ENCODE results near the gene PTPRN2.

The PTPRN2 gene

DNA sequence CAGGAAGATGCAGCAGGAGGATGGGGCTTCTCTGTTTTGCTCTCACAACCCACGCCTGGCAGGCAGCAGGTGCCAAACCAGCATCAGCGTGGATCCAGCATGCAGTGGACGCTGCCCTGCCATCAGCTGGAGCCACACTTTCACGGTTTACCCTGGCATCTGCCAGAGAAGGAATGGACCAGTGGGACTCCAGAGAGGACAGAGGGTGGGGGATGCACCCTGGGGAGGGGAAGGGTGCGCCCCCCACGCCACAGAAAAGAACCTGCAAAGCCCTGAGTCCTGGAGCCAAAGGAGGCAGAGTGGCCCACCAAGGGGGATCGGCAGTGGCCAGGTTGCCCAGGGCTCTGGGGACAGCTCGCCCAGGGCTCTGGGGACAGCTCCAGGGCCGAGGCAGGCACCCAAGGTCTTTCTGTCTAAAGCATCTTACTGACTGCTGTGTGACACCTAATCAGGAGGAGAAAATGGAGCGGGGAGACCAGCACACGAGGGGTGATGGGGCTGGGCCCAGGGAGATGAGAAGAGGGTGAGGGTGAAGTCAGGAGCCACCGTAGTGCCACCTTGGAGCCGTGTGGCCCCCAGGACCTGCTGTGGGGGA is 1025.7 kb downstream of the PTPRN2 start:
- no peak overlapping the region for H3K4me3 ChIP-seq (ENCODE audit: low read depth, low read length)

DNA sequence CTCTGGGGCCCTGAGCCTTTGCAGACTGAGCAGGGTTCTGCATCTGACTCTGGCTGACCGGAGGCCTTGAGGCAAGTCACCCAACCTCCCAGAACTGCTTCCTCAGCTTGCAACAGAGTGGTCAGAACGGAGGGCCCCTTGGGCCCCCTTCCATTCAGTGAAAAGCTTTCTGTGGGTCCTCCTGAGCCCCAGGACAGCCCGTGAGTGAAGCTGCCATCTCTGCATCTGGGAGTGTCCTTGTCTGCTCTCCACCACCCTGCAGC is 1026.2 kb downstream of the PTPRN2 start:
- no peak overlapping the region for H3K4me3 ChIP-seq (ENCODE audit: low read depth, low read length)

DNA sequence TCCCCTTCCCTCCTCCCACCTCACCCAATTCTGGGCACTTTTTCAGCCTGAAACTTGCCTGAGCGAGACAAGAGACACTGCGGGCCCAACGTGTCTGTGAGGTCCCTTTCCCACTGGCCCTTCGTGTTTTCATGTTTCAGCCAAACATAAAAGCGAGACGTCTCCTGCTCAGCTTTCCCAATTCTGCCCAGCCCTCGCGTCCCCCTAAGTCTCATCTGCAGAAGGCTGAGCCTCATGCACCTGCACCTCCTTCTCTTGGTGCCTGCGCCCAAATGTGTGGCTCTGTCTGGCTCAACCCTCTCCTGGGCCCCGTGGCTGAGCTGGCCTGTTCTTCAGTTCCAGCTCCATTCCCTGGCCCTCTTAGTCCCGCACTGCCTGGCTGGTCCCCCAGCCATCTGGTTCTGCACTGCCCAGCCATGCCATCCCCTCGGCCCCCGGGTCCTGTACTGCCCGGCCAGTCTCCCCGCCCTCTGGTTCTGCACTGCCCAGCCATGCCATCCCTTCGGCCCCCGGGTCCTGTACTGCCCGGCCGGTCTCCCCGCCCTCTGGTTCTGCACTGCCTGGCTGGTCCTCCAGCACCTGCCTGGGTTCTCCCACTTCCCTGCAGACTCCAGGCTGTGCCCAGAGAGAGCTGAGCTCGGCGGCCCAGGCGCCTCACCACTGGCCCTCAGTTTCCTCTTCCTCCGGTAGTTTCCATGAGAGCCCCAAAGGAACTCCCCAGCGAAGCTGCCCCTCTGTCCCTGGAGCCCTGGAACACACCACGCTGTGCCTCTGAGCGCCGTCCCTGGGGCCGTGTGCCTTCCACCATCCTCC is 1026.7 kb downstream of the PTPRN2 start:
- H3K4me3 ChIP-seq (ENCODE audit: low read depth, low read length), result no peak overlapping the region

DNA sequence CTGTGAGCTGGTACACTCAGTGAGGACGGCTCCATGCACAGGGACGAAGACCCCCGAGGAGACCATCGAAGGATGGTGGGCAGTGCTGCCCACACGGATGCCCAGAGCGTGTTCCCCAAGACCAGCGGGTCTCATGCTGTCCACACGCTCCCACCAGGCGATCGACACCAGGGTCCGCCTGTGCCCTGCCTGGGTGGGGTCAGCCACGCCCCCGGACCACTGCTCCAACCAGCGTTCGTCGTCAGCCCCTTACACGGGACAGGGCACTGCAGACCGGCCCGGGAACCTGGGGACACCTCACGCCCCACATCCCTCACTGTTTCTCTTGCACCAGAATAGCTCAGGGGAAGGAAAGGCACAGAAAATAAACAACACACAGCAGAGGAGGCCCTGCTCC is 1027.4 kb downstream of the PTPRN2 start:
- H3K4me3 ChIP-seq (ENCODE audit: low read depth, low read length), result no peak overlapping the region

DNA sequence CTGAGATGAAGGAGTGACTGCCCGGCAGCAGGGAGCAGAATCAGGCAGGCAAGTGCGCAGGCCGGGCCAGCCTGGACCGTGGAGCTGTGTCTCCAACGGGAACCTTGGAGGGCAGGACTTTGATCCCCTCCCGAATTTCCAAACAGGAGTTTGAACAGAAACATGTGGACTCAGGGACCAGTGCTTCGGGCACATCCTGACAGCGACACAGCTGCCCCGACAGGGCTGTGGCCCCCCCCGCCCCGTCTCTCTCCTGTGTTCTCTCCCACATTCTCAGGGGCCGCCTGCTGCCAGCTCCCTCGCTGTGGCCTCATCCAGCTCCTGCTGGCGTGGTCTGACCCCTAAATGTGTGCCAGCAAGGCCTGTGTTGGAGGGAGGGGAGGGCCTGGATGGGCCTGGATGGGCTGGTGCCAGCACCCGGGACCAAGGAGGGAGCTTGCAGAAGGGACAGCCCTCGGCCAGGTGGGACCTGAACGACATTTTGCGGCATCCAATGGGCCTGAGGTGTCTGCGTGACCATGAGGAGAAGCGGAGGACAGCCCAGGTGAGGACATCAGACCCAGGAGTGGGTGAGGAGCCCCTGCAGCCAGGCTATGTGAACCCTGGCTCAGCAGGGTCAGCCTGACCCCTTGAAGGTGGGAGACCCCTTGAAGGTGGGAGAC is 1027.9 kb downstream of the PTPRN2 start:
- H3K4me3 ChIP-seq (ENCODE audit: low read depth, low read length), result no peak overlapping the region

DNA sequence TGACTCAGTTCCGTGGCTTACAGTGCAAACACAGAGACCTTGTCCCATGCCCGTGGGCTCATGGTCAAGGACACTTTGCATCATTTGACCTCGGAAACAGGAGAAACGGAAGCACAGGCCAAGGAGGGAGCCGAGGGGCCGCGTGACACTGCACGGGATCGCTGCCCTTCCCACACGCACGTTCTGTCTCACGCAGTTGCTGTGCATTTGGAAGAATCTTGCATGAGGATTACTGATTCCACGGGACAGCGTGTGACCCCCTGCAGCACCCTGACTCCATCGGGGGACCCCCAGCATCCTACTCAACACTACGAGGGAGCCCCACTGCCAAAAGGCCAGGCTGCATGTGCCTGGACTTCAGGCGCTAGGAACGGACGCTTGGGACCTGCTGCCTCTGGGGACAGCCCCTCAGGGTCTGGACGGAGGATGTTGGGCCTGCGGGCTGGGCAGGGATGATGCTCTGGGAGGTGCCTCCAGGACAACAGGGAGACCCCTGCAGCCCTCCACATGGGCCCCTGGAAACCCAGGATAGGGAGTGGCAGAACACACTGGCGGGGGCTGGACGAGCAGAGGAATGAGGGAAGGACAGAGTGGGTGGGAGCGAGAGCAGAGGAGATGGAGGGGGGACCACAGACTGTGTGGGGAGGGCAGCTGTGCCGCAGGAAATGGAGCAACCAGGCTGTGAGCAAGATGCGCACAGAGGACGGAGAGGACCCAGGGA is 1028.6 kb downstream of the PTPRN2 start:
- no peak overlapping the region for H3K4me3 ChIP-seq (ENCODE audit: low read depth, low read length)

DNA sequence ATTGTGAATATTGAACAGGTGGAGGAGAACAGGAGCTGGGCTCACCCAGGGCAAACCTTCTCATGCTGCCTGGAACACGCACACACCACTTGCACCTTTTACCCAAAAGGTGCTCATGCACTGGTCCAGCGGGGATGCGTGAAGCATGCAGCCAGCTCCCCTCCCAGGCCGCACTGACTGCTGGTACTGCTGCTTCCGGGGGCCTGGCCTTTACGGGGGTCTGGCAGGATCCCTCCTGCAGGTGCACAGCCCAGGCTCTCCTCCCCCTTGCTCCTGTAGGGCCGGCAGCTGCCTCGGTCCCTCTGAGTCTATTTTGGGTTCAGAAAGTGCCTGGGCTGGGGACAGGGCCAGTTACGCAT is 1029.1 kb downstream of the PTPRN2 start:
- no peak overlapping the region for H3K4me3 ChIP-seq (ENCODE audit: low read depth, low read length)

DNA sequence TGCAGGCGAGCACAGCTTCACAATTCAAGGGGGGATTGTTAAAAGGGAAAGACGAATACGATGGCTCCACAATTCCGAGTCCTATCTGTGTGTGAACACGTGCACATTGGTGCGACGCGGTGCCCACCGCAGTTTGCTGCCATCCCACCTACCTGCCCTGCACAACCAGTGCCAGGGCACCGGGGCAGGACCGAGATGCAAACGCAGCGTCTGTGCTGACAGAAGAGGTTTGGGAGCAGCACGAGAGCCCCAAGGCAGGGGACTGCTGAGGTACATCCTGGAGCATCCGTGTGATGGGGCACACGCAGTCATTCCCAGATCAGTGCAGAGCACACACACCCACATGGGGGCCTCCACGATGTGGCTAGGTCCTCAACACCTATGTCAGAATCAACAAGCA is 1029.6 kb downstream of the PTPRN2 start:
- H3K4me3 ChIP-seq (ENCODE audit: low read depth, low read length), result no peak overlapping the region

DNA sequence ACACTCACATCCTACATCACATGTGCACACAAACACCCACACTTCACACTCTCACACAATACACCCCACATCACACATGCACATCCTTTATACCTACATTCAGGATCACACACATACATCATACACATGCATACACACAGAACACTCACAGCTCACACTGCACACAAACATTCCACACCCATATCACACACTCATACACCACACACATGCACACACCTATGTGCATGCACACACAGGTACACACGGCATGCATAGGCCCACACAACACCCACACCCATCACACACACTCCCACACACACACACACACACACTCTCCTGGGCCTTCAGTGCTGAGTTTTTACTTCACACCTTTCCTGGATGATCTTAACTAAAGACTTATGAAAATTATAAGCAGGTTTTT is 1030.4 kb downstream of the PTPRN2 start:
- H3K4me3 ChIP-seq (ENCODE audit: low read depth, low read length), result no peak overlapping the region

DNA sequence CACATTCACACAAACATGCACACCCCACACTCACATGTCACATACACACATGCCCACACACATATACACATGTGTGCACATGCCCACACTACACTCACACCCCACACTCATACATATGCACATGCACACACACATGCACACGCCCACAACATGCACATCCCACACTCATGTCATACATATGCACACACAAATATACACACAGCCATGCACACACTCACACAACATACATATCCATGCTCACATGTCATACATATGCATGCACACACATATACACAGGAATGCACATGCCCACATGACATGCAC is 1031.0 kb downstream of the PTPRN2 start:
- no peak overlapping the region for H3K4me3 ChIP-seq (ENCODE audit: low read depth, low read length)

DNA sequence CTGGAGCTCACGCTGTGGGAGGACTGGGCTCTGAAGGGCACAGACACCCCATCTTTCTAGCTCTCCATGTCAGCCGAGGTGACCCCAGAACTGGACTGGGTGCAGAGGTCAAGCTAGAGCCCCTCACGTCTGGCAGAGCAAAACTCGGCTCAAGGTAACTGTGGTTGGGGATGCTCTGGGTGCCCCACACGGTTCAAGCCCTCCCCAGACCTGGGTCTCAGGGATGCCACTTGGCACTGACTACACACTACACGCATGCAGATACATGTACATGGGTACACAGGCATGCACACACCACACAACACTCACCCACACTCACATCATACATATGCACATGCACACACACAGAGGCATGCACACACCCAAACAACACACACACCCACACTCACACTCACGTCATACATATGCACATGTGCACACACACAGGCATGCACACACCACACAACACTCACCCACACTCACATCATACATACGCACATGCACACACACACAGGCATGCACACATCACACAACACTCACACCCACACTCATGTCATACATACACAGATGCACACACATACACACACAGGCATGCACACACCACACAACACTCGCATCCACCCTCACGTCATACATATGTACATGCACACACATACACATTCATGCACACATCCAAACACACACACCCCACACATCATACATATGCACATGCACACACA is 1031.5 kb downstream of the PTPRN2 start:
- H3K4me3 ChIP-seq (ENCODE audit: low read depth, low read length), result no peak overlapping the region

DNA sequence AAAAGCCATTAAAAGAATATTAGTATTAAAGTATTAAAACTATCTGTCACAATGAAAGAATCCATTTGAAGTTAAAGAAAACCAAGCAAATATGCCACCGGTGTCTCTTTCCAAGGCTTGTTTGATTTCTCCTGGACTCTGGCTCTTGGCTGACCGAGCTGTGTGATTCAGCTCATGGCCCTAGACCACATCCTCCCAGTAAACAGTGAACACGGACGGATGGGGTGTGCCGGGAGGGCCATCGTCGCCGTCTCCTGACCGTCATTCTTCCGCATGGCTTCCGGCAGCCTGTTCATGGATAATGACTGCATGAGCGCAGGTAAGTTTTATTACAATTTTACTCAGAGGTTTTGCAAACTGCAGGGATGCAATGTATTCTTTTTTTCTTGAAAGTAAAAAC is 1032.3 kb downstream of the PTPRN2 start:
- no peak overlapping the region for H3K4me3 ChIP-seq (ENCODE audit: low read depth, low read length)

DNA sequence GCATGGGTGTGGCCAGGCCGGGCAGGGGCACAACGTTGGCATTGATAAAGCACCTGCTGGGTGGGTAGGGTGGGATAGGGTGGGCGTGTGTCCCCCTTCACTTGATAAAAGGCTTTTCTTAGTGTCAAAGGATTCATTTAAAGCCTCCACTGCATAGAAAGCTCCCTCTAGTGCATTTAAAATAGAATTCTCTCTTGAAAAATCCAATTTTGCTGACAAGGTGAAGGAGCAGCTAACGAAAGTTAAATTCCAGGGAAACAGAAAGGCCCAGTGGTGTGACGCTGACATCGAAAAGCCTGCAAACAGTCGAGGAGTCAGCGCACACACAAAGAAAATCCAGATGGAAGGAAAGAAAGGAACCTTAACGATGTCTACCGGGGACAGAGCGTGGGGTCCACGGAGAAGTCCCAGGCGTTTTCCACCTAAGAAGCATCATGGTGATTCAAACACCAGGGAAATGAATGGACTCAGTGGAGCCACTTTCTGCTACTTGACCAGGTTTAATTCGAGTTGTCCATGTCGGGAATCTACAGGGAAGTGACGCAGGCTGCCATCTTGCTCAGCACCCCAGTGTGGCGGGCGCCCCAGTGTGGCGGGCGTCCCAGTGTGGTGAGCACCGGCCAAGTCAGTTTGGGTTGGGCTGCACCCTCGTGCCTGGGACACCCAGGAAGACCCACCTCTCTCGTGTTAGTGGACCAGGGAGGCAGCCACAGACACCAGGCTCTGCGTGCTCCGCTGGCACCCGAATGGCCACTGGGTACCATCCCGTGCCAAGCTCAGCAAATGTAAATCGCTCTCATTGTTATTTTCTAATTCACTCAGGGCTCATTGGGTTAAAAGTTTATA is 1033.0 kb downstream of the PTPRN2 start:
- no peak overlapping the region for H3K4me3 ChIP-seq (ENCODE audit: low read depth, low read length)

DNA sequence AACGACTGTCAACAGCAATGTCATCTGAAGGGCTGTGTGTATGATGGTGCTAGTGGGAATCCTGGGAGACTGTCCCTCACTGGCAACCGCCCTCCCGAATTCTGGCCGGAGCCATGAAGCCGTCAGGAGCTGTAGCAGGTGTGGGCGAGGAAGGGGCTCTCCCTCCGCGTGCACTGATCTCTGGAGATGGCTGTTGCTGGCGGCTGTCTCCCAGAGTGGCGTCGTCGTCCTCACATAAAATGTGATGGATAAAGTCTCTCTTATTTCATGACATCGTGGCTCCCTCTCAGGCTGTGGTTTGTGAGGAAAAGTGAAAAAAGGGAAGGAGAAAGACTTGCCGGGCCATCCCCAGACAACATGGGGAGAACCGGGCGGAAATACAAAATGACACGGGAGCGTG is 1034.4 kb downstream of the PTPRN2 start:
- H3K4me3 ChIP-seq (ENCODE audit: low read depth, low read length), result no peak overlapping the region

DNA sequence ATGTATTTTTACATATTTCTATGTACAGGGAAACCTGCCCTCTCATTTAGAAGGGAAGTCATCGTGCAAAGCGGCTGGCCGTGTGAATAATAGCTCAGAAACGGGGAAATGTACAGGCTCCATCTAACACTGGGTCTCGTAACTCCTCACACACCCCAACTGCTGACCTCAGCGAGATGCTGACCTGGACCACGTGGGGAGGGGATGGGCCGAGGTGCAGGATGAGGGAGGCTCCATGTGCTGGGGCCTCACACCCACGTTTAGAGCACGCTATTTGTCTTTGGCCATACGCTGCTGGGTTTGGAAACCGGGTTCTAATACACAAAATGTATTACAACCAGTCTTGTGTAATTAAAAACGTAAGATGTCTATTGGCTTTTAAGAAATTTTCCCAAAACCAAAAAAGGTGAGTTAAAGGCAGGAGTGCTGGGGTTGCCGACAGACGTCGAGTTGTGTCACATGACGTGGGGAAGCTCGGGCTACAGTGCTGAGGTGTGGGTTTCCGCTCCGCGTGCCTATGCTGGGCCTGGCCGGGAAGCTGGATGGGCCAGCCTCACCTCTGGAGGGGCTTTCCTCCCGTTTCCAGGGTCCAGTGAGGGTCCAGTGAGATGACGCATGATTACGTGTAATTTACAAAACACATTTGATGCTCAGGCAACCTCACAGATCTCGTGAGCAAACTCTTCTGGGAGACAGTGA is 1035.2 kb downstream of the PTPRN2 start:
- no peak overlapping the region for H3K4me3 ChIP-seq (ENCODE audit: low read depth, low read length)

DNA sequence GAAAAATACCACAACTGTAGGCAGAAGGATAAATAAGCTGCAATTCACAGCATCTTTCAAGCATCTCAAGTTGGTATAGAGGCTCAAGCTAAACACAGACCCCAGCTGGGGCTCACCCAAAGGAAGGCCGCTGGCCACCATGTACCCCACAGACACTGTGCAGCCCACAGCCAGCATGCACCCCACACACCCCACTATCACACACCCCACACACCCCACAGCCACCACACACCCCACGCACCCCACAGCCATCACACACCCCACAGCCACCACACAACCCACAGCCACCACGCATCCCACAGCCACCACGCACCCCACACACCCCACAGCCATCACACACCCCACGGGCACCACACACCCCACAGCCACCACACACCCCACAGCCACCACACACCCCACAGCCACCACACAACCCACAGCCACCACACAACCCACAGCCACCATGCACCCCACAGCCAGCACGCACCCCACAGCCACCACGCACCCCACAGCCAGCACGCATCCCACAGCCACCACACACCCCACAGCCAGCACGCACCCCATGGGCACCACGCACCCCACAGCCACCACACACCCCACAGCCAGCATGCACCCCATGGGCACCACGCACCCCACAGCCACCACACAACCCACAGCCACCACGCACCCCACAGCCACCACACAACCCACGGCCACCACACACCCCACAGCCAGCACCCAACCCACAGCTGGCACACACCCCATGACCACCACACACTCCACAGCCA is 1036.1 kb downstream of the PTPRN2 start:
- H3K4me3 ChIP-seq (ENCODE audit: low read depth, low read length), result no peak overlapping the region

DNA sequence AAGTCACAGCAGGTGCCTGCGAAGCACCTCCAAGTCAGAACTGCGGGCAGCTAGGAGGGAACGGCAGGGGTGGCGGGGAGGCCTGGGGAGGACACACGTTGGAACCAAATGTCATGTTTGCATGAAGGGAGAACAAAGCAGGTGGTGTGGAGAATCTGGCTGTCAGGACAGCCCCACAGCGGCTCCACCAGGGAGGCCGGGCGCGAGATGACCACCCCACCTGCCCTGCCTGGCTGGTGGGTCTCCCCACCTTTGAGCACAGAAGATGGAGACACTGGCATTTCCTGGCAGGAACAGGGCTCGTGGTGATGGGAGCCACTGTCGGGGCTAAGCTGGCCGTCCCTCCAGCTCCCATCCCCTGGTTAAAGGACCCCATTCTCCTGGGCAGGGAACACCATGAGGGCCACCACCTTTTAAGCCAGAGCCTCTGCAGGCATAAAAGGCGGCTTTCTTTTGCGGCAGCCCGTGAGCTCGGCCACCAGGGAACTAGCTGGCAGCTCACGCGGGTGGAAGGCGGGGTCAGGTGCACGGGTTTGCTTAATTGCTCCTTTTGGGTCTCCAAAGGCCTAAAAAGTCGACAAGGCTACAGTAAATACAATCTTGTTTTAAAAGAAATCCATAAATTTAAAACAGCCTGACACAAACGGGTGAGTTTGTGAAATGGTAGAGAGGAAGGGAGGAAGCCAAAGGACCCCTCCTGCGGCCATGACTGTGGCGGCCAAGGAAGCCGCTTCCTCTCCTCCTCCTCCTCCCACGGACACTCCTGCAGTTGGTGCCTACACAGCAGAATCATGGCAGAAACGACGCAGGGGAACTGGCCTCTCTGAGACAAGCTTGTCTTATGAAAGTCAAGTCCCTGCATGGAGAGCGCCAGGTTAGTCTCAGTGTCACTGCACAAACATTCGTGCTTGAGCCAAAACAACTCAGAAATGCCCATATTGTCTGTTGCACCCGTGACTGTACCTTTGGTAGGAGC is 1037.0 kb downstream of the PTPRN2 start:
- no peak overlapping the region for H3K4me3 ChIP-seq (ENCODE audit: low read depth, low read length)

DNA sequence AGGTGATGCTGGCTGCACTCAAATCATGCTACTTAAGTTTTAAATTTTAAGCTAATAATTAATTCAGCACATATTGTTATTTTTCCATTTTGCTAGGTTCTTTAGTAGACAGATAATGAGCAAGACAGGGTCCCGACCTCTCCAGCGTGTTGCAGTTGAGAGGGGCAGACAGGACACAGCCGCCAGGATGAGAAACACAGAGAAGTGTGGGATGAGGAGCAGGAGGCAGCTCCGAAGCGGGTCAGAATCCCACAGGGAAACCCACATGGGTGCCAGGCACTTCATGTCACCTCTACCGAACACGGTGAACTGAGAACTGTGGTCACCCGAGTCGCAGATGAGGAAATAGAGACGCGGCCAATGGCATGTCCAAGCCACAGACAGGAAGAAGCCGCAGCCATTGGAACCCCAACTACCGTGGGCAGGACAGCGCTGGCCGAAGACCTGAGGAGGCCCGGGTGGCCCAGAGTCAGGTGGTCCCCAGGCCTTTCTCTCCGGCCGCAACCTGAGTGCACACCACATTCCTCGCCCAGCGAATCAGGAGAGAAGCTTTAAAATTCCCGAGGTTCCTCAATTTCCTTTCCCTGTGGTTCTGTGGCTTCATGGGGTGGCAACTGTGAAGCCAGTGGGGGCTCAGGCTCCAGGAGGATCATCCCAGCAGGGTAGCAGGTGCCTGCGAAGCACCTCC is 1037.9 kb downstream of the PTPRN2 start:
- H3K4me3 ChIP-seq (ENCODE audit: low read depth, low read length), result no peak overlapping the region

Measured in iPS-11a (cell line).